ENCODE results near the gene SLC9A1.

Gene SLC9A1

DNA sequence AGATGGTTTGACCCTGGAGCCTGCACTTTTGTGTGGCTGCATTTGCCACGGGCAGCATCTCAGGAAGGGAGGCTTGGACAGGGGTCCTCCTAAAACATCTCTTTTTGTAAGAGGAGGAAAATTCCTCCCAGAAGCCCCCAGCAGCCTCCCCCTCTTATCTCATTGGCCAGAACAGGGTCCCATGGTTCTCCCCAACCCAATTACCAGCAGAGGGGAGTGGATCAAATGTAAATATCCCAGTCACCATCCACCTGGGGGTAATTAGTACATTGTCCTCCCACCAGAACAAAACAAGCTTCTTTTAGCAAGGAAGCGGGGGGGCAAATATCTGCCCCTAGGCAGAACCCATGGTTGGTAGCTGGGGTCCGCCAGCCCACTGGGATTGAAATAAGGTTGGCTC lies 97.5 kb downstream of the SLC9A1 start:
- H3K4me3 ChIP-seq (ENCODE audit: low read depth, low read length) = no peak overlapping the region

DNA sequence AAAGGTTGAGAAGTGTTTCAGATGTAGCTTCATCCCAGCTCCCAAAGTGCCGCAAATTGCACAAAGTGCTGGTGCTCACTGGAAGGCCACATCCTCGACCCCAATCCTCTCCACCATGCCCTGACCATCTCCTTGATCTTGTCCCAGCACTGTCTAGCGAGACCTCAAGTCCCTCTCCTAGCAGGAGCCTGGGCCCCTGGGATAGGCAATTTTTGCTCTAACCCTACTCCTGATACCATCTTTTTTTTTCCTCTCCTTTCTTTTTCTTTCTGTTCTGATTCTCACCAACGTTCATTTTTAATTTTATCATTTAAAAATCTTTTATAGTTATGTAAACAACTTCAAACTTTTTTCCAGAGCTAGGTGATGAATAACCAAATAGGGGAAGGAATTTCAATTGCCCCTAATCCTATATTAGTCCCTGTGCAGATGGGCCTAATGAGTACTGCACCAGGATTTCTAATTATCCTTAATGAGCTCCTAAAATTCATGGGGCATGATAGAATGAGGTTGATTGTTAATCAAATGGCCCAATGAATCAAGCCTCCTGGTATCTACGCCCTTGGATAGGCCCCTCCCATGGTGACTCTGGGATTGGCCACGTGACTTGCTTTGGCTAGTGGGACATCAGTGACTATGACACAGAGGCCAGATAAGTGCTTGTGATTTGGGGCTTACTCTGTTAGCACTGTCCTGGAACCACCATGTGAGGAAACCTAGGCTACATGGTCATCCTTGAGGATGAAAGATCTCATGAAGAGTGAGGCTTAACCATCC lies 100.8 kb downstream of the SLC9A1 start:
- H3K4me3 ChIP-seq (ENCODE audit: low read depth, low read length) = no peak overlapping the region
- TF ChIP-seq, protein P1, sequence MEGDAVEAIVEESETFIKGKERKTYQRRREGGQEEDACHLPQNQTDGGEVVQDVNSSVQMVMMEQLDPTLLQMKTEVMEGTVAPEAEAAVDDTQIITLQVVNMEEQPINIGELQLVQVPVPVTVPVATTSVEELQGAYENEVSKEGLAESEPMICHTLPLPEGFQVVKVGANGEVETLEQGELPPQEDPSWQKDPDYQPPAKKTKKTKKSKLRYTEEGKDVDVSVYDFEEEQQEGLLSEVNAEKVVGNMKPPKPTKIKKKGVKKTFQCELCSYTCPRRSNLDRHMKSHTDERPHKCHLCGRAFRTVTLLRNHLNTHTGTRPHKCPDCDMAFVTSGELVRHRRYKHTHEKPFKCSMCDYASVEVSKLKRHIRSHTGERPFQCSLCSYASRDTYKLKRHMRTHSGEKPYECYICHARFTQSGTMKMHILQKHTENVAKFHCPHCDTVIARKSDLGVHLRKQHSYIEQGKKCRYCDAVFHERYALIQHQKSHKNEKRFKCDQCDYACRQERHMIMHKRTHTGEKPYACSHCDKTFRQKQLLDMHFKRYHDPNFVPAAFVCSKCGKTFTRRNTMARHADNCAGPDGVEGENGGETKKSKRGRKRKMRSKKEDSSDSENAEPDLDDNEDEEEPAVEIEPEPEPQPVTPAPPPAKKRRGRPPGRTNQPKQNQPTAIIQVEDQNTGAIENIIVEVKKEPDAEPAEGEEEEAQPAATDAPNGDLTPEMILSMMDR (IDR thresholded peaks at IDR 0.05; ENCODE audit: borderline replicate concordance, insufficient read depth, low read depth, low read length) = no peak

More for the DNA sequence above, 97.5 kb downstream of the SLC9A1 start:
- TF ChIP-seq, protein P1 (IDR thresholded peaks at IDR 0.05; ENCODE audit: borderline replicate concordance, insufficient read depth, low read depth, low read length) = no peak

DNA sequence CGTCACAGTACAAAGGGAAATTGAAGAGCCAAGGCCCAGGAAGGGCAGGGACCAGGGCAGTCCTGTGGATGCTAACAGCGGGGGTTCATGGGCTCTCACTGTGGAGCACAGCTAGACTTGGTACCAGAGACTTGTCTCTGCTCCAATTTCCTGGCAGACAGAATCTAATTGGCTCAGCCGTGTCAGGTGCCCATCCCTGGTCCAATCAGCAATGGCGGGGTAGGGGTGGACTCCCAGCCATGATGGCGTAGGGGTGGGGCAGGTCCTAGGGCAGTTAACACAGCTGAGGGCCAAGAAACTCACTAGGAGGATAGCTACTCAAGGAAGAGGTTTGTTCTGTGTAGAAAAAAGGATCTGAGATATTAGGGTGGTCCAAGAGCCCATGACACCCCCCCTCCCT lies 102.4 kb downstream of the SLC9A1 start:
- TF ChIP-seq, protein P1 (IDR thresholded peaks at IDR 0.05; ENCODE audit: borderline replicate concordance, insufficient read depth, low read depth, low read length) = no peak
- no peak overlapping the region for H3K4me3 ChIP-seq (ENCODE audit: low read depth, low read length)

DNA sequence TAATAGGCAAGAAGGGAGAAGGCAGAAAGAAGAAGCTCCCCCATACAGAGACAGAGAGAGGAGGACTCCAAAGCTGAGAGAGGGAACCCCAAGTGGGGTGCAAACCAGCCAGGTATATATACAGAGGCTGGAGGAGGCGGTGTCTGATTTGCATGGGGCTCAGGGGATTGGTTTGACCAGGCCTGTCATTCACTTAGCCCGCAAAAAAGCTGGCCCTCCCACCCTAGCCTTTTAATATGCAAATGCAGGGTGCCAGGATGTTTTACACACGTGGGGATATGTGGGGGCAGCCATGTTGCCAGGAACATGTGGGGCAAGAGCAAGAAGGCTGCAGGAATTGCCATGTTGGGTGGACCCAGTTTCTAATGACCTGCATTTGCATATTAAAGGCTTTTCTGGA lies 105.3 kb downstream of the SLC9A1 start:
- TF ChIP-seq, protein P1 (IDR thresholded peaks at IDR 0.05; ENCODE audit: borderline replicate concordance, insufficient read depth, low read depth, low read length) = no peak
- no peak overlapping the region for H3K4me3 ChIP-seq (ENCODE audit: low read depth, low read length)

DNA sequence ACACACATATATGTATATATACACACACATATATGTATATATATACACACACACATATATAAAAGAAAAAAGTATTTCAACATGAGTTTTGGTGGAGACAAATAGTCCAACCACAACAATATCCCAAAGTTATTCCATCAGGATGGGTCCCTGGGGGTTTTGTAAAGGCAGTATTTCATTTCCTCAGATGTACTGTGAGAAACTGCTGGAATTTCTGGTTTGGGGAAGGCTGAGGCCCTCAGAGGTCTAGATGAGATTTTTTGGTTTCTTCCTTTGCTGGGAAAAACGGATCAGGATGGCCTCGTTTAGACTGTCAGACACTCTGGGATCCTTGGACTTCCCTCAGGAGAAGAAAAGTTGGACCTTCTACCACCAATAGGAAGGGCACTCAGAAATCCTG lies 105.8 kb downstream of the SLC9A1 start:
- TF ChIP-seq, protein P1 (IDR thresholded peaks at IDR 0.05; ENCODE audit: borderline replicate concordance, insufficient read depth, low read depth, low read length) = no peak
- no peak overlapping the region for H3K4me3 ChIP-seq (ENCODE audit: low read depth, low read length)
